GM18517 (cell line): ENCODE results near the gene MRPL46.
"Not testable (repeated sequence)": the region's sequence is repeated elsewhere in the genome, so short reads cannot be mapped to it uniquely, and the experiment has no call there.

Experiments used
- ATAC-seq: cut with Tn5 transposase; IDR thresholded peaks from one replicate; pipeline ENCODE4 v1.9.1; 2021; ENCODE audit warnings: mild to moderate bottlenecking, moderate library complexity; ENCODE audit not compliant: unreplicated experiment

MRPL46 gene

GRCh38 chr15:88447741-88448140 is 19.4 kb downstream of the MRPL46 start:
- ATAC-seq, result no peak

GRCh38 chr15:88447206-88447605 is 20.0 kb downstream of the MRPL46 start:
- no peak for ATAC-seq

- no peak for ATAC-seq
Measured at GRCh38 chr15:88441076-88441730, 26.0 kb downstream of the MRPL46 start.

- ATAC-seq, result no peak
Measured at GRCh38 chr15:88440021-88440420, 27.2 kb downstream of the MRPL46 start.

- ATAC-seq, result no peak
Measured at GRCh38 chr15:88438181-88438580, 29.0 kb downstream of the MRPL46 start.

- ATAC-seq, result not testable (repeated sequence)
Measured at GRCh38 chr15:88434106-88434505, 33.1 kb downstream of the MRPL46 start.

- ATAC-seq, result no peak
Measured at GRCh38 chr15:88433046-88433685, 34.0 kb downstream of the MRPL46 start.

- no peak for ATAC-seq
Measured at GRCh38 chr15:88431441-88431840, 35.7 kb downstream of the MRPL46 start.

- no peak for ATAC-seq
Measured at GRCh38 chr15:88430051-88430450, 37.1 kb downstream of the MRPL46 start.

- ATAC-seq, result no peak
Measured at GRCh38 chr15:88428805-88429605, 38.2 kb downstream of the MRPL46 start.

- no peak for ATAC-seq
Measured at GRCh38 chr15:88428053-88428452, 39.1 kb downstream of the MRPL46 start.

- no peak for ATAC-seq
Measured at GRCh38 chr15:88426304-88426703, 40.9 kb downstream of the MRPL46 start.

- ATAC-seq, result no peak
Measured at GRCh38 chr15:88423331-88423730, 43.9 kb downstream of the MRPL46 start.

- no peak for ATAC-seq
Measured at GRCh38 chr15:88419830-88420229, 47.4 kb downstream of the MRPL46 start.
